Left ventricle myocardium inferior (tissue), 1 donor: ENCODE measurements around the gene MDFI. TPM values are rescaled to one million over a fixed set of nuclear protein-coding genes. Genes with fewer than 3 reads are reported as not detected.
A peak's percentile ranks its signal among the peaks of the same experiment; 100 is the strongest.

Experiments
- DNase-seq: peaks from one replicate; pipeline ENCODE4 v3.0.0-alpha.2; 2020
- H3K27ac ChIP-seq: fragments of 200-600 bp; replicated peaks from 2 replicates; pipeline ENCODE4 v1.8.0; 2021
- H3K27me3 ChIP-seq: fragments of 200-600 bp; 2 replicates; pipeline ENCODE4 v1.8.0; 2021; ENCODE audit warnings: low read depth
- H3K36me3 ChIP-seq: fragments of 200-600 bp; 2 replicates; pipeline ENCODE4 v1.8.0; 2021
- H3K4me1 ChIP-seq: fragments of 200-600 bp; 2 replicates; pipeline ENCODE4 v1.8.0; 2021
- H3K4me3 ChIP-seq: fragments of 200-600 bp; 2 replicates; pipeline ENCODE4 v1.8.0; 2021; ENCODE audit warnings: mild to moderate bottlenecking, moderate library complexity
- H3K9me3 ChIP-seq: fragments of 200-600 bp; replicated peaks from 2 replicates; pipeline ENCODE4 v1.8.0; 2021
- CTCF ChIP-seq: fragments of 200-600 bp; IDR thresholded peaks from 2 replicates; pipeline ENCODE4 v1.8.0; 2021; ENCODE audit warnings: antibody characterized with exemption, mild to moderate bottlenecking, borderline replicate concordance
- intact Hi-C: fragments of 100-400 bp; cut with micrococcal nuclease; formaldehyde crosslinking; loops from one replicate; pipeline ENCODE4 v1.11.0; 2022
- total RNA-seq: library from RNA; stranded (reverse); fragmentation: NEBNext Ultra II Directional; extraction: Animal tissue kit (Norgen Biotek cat#: 25700); gene quantifications from one replicate; pipeline ENCODE4 v1.2.1, GENCODE V29; 2021
- donor health status: DM: no; HTN: yes; CAD: no; lungs with severe emphysema.

The MDFI gene
- total RNA-seq, 1 donor from 2014 or later, result 0.77 TPM

DNA sequence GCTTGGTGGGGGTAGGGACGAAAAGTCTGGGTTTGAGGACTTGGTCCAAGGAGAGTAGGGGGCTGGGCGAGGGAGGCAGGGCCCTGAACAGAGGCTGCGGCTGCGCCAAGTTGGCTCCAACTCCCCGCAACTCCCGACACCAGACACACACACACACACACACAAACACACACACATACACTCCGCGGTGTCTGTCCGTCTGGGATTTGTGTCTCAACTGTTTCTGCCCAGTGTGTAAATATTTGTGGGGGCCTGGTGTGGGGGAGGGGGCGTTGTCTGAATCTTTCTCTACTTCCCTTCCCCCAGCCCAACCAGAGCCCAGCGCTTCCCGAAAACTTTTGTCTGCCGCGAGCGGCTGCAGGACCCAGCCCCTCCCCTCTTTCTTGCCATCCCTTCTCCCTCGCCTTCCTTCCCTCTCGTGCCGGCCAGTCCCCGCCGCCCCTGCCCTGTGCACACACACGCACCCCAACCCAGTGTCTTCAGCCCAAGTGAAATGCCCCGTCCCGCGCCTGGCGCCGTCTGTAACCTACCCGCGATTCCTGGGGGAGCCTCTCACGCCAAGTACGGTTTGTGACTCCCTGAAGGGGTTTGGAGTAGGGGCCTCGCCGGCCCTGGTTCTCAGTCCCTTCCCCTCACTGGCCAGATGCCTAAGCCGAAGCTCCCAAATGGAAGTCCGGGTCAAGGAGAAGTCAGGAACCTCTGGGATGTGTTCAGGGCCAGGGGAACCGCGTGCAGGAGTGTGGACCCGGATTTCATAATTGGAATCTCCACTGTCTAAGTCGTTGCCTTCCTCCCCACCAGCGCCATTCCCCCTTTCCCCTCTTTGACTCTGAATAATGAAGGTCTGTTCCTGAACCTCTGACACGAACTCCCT is 904 bp downstream of the MDFI start:
- Histone ChIP-seq H3K4me1 (peaks cover 31% of the 10 kb centered on the region), H3K36me3 (no peaks in the 10 kb centered on the region), H3K27me3 (peaks cover 64% of the 10 kb centered on the region), H3K9me3 (no peaks in the 10 kb centered on the region), H3K27ac (no peak overlapping the region), H3K4me3 (peak overlapping the region; percentile 65)
- intact Hi-C loops, result no loop called here
- TF ChIP-seq CTCF, result no peak
- no peak for DNase-seq

DNA sequence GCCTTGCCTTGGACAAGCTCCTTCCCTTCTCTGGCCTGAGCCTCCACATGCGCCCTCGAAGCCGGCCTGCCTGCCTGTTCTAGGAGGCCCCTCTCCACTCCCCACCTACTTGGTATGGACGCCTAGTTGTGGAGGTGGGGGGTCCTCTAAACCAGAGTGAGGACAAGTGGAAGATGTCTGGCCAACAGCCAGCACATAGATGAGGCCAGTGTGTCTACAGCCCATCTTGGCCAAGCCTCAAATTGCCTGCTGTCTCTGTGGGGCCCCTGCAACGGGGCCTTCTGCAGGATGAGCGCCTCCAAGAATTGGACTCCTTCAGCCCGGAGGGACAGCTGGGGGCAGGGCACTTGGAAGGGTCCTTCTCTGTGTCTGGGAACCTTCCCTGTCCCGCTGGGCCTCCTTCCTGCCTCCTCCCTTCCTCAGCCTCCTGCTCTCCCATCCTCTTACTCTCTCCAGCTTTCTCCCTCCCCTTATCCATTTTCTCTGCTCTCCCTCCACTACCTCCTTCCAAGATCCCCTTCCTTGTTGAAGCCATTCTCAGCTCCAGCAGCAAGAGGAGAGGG is 1.6 kb downstream of the MDFI start:
- peaks cover 57% of the 10 kb centered on the region for H3K27me3 ChIP-seq
- no peaks in the 10 kb centered on the region for H3K36me3 ChIP-seq
- H3K27ac ChIP-seq, result no peak overlapping the region
- H3K4me3 ChIP-seq, result no peak overlapping the region
- no peaks in the 10 kb centered on the region for H3K9me3 ChIP-seq
- no peak for DNase-seq
- TF ChIP-seq CTCF, result no peak
- peaks cover 28% of the 10 kb centered on the region for H3K4me1 ChIP-seq
- intact Hi-C loops, result no loop called here

GRCh38 chr6:41640426-41640825 is 2.2 kb downstream of the MDFI start:
- Histone ChIP-seq H3K4me1 (peaks cover 28% of the 10 kb centered on the region), H3K27ac (no peak overlapping the region), H3K4me3 (no peak overlapping the region), H3K9me3 (no peaks in the 10 kb centered on the region), H3K36me3 (no peaks in the 10 kb centered on the region), H3K27me3 (peaks cover 53% of the 10 kb centered on the region)
- DNase-seq, result no peak
- intact Hi-C loops, result no loop called here
- TF ChIP-seq CTCF, result no peak

DNA sequence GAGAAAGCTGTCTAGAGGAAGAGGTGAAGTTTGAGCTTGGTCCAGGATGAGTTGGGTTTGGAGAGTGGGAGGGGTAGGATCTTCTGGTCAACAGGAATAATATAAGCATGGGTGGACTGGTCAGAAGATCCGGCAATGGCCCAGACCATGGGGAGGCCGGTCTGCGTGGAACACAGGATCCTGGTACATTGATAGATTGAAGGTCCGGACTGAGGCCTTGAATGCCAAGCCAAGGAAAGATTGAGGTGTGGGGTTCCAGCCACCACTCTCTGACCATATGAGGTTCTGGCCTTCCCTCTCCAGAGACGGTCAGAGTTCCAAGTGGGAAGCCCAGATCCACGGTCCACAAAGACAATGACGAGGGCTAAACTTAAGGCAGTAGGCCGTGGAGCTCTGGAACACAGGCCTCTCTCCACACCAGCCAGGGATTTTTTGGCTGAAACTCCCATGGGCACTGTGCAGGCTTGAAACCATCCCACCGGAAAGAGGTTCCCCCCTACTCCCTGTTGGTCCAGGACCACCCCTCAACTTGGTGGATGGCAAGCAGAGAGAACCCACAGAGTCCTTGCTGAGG is 3.2 kb downstream of the MDFI start:
- Histone ChIP-seq H3K4me1 (peaks cover 28% of the 10 kb centered on the region), H3K27me3 (peaks cover 47% of the 10 kb centered on the region), H3K4me3 (no peak overlapping the region), H3K36me3 (no peaks in the 10 kb centered on the region), H3K27ac (no peak overlapping the region), H3K9me3 (no peaks in the 10 kb centered on the region)
- no peak for TF ChIP-seq CTCF
- intact Hi-C loops, result no loop called here
- DNase-seq, result no peak

DNA sequence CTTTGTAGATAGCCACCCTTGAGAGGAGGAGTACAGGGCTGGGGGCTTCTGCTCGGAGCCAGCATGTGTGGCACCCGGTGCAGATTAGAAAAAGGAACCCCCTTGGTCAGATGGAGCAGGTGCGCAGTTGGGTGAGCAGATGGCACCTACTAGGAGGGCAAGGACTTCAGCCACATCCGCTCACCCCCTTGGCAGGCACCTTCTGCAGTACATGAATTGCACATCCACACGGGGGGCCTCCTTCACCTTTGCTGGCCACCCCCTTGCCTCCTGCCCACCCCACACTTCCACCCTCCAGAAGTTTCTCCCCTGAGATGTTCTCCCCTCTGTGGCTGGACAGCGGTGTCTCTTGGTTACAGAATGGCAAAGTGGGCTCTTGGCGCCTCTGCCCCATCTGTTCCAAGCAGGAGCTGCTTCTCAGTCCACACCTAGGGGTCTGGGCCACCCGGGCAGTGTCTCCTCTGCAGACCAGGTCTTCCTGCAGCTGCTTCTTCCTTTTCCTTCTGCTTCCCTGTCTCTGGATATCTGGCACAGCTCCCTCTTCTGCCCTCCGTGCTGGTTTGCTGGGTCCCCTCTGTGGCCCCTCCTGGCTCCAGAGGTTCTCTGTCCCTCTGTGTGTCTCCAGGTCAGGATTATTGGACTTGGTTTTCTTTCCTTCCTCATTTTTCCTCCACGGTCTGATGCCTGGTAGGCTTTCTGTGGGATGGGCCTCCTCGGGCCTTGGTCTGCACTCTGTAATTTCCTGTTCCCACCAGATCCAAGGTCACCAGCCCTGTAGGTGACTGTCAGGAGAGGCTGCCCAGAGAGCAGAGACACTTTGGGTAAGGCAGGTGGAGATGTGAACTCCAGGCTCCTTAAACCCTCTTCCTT is 4.1 kb downstream of the MDFI start:
- no peak for TF ChIP-seq CTCF
- peaks cover 20% of the 10 kb centered on the region for H3K4me1 ChIP-seq
- no peaks in the 10 kb centered on the region for H3K36me3 ChIP-seq
- no peaks in the 10 kb centered on the region for H3K9me3 ChIP-seq
- intact Hi-C loops, result no loop called here
- no peak overlapping the region for H3K27ac ChIP-seq
- no peak for DNase-seq
- no peak overlapping the region for H3K4me3 ChIP-seq
- H3K27me3 ChIP-seq, result peaks cover 47% of the 10 kb centered on the region
